ENCODE results near the gene ATP5F1E. TPM values are rescaled to one million over a fixed set of nuclear protein-coding genes. Genes with fewer than 3 reads are reported as not detected.

ATP5F1E gene
- total RNA-seq, 4 donors from 2014 or later = 15.1 to 35.2 (median 27.7) TPM

DNA sequence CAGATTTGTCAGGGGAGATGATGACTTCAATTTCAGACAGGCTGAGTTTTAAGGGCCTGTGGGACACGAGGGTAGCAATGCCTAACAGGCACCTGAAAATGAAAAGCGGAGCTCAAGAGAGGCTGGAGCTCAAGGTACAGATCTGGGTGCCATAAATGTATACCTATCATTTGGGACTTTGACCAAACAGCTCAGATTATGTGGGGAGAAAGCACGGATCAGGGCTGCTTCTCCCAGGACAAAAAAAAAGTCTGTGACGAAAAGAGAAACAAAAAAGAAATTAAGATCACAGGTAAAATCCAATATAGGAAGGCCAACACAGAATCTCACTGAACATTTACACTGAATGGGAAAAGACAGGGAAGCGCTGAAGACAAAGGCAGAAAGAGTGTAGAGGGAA lies 8.5 kb upstream of the ATP5F1E start:
- DNase-seq (ENCODE audit: low spot score in 2 of 2) = no peak
- H3K4me1 ChIP-seq = peaks cover 2 to 47% (median 16%) of the 10 kb centered on the region in 4 donors
- 87 to 89% methylated on average over 5 of the region's 5 CpGs for WGBS, 2 donors

DNA sequence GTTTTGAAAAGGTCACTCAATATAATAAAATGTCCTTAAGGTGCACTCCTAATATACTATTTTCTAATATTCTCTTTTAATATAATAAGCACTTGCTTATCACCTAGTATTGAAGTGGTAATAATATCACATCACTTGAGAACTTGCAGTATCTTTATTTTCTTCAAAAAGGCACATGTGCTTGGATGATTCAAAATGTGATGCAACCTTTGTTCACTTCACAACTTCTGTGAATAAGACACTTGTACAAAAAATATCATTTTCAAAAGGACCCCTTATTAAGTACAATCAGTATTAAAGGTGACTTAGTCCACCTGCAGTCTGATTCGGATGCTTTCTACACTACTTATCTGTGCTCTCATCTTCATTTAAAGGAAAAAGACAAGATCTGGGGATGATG lies 7.1 kb upstream of the ATP5F1E start:
- H3K4me3 ChIP-seq = no peak overlapping the region
- no peaks in the 10 kb centered on the region for H3K27me3 ChIP-seq
- H3K36me3 ChIP-seq = peaks cover 0 to 43% (median 3%) of the 10 kb centered on the region in 3 donors
- no peak overlapping the region for H3K27ac ChIP-seq
- H3K9me3 ChIP-seq = no peaks in the 10 kb centered on the region
- peaks cover 2 to 47% (median 15%) of the 10 kb centered on the region in 4 donors for H3K4me1 ChIP-seq
- TF ChIP-seq, protein P1, sequence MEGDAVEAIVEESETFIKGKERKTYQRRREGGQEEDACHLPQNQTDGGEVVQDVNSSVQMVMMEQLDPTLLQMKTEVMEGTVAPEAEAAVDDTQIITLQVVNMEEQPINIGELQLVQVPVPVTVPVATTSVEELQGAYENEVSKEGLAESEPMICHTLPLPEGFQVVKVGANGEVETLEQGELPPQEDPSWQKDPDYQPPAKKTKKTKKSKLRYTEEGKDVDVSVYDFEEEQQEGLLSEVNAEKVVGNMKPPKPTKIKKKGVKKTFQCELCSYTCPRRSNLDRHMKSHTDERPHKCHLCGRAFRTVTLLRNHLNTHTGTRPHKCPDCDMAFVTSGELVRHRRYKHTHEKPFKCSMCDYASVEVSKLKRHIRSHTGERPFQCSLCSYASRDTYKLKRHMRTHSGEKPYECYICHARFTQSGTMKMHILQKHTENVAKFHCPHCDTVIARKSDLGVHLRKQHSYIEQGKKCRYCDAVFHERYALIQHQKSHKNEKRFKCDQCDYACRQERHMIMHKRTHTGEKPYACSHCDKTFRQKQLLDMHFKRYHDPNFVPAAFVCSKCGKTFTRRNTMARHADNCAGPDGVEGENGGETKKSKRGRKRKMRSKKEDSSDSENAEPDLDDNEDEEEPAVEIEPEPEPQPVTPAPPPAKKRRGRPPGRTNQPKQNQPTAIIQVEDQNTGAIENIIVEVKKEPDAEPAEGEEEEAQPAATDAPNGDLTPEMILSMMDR (IDR thresholded peaks at IDR 0.05) = no peak
- TF ChIP-seq POLR2A (IDR thresholded peaks at IDR 0.05) (no peak), EP300 (IDR thresholded peaks at IDR 0.05) (no peak)
- WGBS, 2 donors = 81 to 87% methylated on average over 1 of the region's 1 CpG
- no peak for DNase-seq (ENCODE audit: low spot score in 2 of 2)

More for the DNA sequence above, 8.5 kb upstream of the ATP5F1E start:
- Histone ChIP-seq H3K9me3 (no peaks in the 10 kb centered on the region), H3K27me3 (no peaks in the 10 kb centered on the region), H3K36me3 (peaks cover 0 to 31% (median under 1%) of the 10 kb centered on the region in 3 donors), H3K27ac (peak overlapping the region in 1 of 4 donors; percentile 93), H3K4me3 (no peak overlapping the region)
- TF ChIP-seq EP300 (IDR thresholded peaks at IDR 0.05) (no peak), POLR2A (IDR thresholded peaks at IDR 0.05) (no peak)
- TF ChIP-seq, protein P1 (IDR thresholded peaks at IDR 0.05) = no peak

DNA sequence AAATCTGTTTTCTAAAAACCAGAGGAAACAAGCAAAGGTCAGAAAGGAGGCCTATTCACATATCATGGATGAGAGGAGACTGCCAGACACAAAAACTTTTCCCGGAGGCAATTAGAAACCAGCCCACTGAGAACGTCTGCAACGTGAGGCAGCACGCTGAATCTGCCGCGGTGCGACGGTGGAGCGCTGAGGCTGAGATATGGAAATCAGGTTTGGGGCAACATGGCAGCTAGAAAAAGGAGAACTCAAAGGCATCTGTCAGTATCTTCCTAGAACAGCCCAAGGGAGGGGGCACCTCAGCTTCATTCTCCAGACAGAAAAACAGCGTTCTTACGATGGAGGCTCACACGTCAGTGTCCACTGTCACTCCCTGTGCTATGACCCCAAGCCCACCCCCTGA lies 5.3 kb upstream of the ATP5F1E start:
- 83 to 89% methylated on average over 12 of the region's 12 CpGs for WGBS, 2 donors
- no peaks in the 10 kb centered on the region for H3K9me3 ChIP-seq
- TF ChIP-seq, protein P1 (IDR thresholded peaks at IDR 0.05) = no peak
- TF ChIP-seq POLR2A (IDR thresholded peaks at IDR 0.05) = no peak
- TF ChIP-seq EP300 (IDR thresholded peaks at IDR 0.05) = no peak
- peaks cover 0 to 44% (median 3%) of the 10 kb centered on the region in 3 donors for H3K36me3 ChIP-seq
- H3K4me1 ChIP-seq = peaks cover 2 to 47% (median 12%) of the 10 kb centered on the region in 4 donors
- no peaks in the 10 kb centered on the region for H3K27me3 ChIP-seq
- DNase-seq (ENCODE audit: low spot score in 2 of 2) = no peak
- no peak overlapping the region for H3K27ac ChIP-seq
- no peak overlapping the region for H3K4me3 ChIP-seq

DNA sequence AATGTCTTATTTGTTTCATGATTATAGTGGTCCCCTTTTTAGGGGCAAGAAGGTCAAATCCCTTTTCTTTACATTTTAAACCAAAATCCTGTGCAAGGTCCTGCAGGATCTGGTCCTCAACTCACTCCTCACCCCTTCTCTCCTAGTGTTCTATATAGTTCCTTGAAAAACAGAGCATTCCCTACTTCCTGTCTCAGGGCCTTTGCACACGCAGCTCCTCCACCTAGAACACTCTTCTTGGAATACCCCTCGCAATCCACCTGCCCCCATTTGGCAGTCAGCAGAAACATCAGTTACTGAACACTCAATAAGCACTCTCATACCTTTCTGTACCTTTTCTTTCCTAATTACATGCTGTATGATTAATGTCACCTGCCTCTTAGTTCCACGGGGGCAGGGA lies 3.2 kb upstream of the ATP5F1E start:
- 94 to 99% methylated on average over 3 of the region's 3 CpGs for WGBS, 2 donors
- TF ChIP-seq, protein P1 (IDR thresholded peaks at IDR 0.05) = no peak
- no peak for TF ChIP-seq EP300 (IDR thresholded peaks at IDR 0.05)
- TF ChIP-seq POLR2A (IDR thresholded peaks at IDR 0.05) = no peak
- Histone ChIP-seq H3K27ac (no peak overlapping the region), H3K4me1 (peaks cover 2 to 43% (median 14%) of the 10 kb centered on the region in 4 donors), H3K27me3 (no peaks in the 10 kb centered on the region), H3K36me3 (peaks cover 0 to 44% (median 3%) of the 10 kb centered on the region in 3 donors), H3K4me3 (no peak overlapping the region), H3K9me3 (no peaks in the 10 kb centered on the region)
- DNase-seq (ENCODE audit: low spot score in 2 of 2) = no peak

DNA sequence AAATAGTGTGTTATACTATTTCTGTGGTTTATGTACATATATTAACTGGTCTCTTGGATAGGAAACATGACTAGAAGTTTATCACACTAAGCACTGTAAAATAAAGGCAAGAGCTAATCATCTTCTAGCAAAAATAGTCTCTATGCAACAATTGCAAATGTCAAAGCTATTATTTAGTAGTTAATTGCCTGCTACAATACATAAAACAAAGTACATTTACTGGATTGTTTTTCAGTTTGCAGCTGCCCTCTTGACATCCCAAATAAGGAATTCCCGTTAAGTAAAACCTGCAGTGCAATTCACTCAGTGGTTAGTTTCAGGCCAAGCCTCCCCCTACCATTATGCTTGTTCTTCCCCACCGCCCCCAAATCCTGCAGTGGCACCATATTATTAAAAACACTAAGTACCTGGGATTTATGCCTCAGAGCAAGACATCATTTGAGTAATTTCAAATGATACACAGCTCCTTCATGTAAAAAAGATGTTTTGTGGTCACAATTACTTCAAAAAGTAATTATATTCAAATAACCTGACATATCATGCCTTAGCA lies 1.6 kb upstream of the ATP5F1E start:
- Histone ChIP-seq H3K9me3 (no peaks in the 10 kb centered on the region), H3K36me3 (peaks cover 0 to 55% (median 8%) of the 10 kb centered on the region in 3 donors), H3K27ac (no peak overlapping the region), H3K27me3 (no peaks in the 10 kb centered on the region), H3K4me1 (peaks cover 0 to 43% (median 30%) of the 10 kb centered on the region in 4 donors), H3K4me3 (no peak overlapping the region)
- 87% methylated on average over 2 of the region's 2 CpGs for WGBS, 2 donors
- no peak for TF ChIP-seq POLR2A (IDR thresholded peaks at IDR 0.05)
- no peak for TF ChIP-seq EP300 (IDR thresholded peaks at IDR 0.05)
- TF ChIP-seq, protein P1 (IDR thresholded peaks at IDR 0.05) = no peak
- no peak for DNase-seq (ENCODE audit: low spot score in 2 of 2)
